MM.1S (cell line): ENCODE data around the gene HIGD1C.

Experiments used
- DNase-seq: peaks from one replicate; pipeline ENCODE4 v3.0.0-alpha.2; 2015
- H2AFZ ChIP-seq: fragments of 300-600 bp; sonication (generic); 2 replicates; pipeline ENCODE4 v1.6.0; 2016; ENCODE audit warnings: antibody characterized with exemption, low read length
- H3F3A ChIP-seq: fragments of 300-600 bp; sonication (generic); 2 replicates; pipeline ENCODE4 v1.6.1; 2016; ENCODE audit warnings: mild to moderate bottlenecking, antibody characterized with exemption, low read length, moderate library complexity, mixed read lengths; ENCODE audit not compliant: insufficient read depth
- H3K27ac ChIP-seq: fragments of 300-600 bp; sonication (generic); 2 replicates; pipeline ENCODE4 v1.5.1; 2016; ENCODE audit warnings: mild to moderate bottlenecking, low read length
- H3K27me3 ChIP-seq: fragments of 300-600 bp; sonication (generic); replicated peaks from 2 replicates; pipeline ENCODE4 v1.6.0; 2016; ENCODE audit warnings: low read length; ENCODE audit not compliant: insufficient read depth
- H3K36me3 ChIP-seq: fragments of 300-600 bp; sonication (generic); replicated peaks from 2 replicates; pipeline ENCODE4 v1.6.1; 2016; ENCODE audit warnings: mild to moderate bottlenecking, low read length, mixed read lengths; ENCODE audit not compliant: insufficient read depth
- H3K4me1 ChIP-seq: fragments of 300-600 bp; sonication (generic); 2 replicates; pipeline ENCODE4 v1.6.1; 2016; ENCODE audit warnings: low read length, mixed read lengths
- H3K4me2 ChIP-seq: fragments of 300-600 bp; sonication (generic); 2 replicates; pipeline ENCODE4 v1.6.0; 2016; ENCODE audit warnings: low read depth, low read length
- H3K4me3 ChIP-seq: fragments of 300-600 bp; sonication (generic); 2 replicates; pipeline ENCODE4 v1.5.1; 2016; ENCODE audit warnings: low read length, mixed read lengths
- H3K79me2 ChIP-seq: fragments of 300-600 bp; sonication (generic); 2 replicates; pipeline ENCODE4 v1.6.1; 2016; ENCODE audit warnings: mixed run types, low read length, mixed read lengths
- H3K9ac ChIP-seq: fragments of 300-600 bp; sonication (generic); 2 replicates; pipeline ENCODE4 v1.6.1; 2016; ENCODE audit warnings: low read length, mixed read lengths
- H3K9me2 ChIP-seq: fragments of 300-600 bp; sonication (generic); replicated peaks from 2 replicates; pipeline ENCODE4 v1.6.1; 2016; ENCODE audit warnings: mild to moderate bottlenecking, low read length, mixed read lengths; ENCODE audit not compliant: insufficient read depth
- H3K9me3 ChIP-seq: fragments of 300-600 bp; sonication (generic); replicated peaks from 2 replicates; pipeline ENCODE4 v1.6.1; 2016; ENCODE audit warnings: mild to moderate bottlenecking, low read length, mixed read lengths; ENCODE audit not compliant: insufficient read depth
- H4K20me1 ChIP-seq: fragments of 300-600 bp; sonication (generic); 2 replicates; pipeline ENCODE4 v1.6.1; 2016; ENCODE audit warnings: mild to moderate bottlenecking, low read length, moderate library complexity, mixed read lengths; ENCODE audit not compliant: insufficient read depth
- EZH2 ChIP-seq: fragments of 300-600 bp; sonication (generic); optimal IDR thresholded peaks from 2 replicates; pipeline ENCODE3; 2017; ENCODE audit warnings: low read depth, mild to moderate bottlenecking, antibody characterized with exemption, low read length, mixed read lengths

Gene HIGD1C

GRCh38 chr12:51019927-51020326 lies 67.6 kb downstream of the HIGD1C start:
- no peaks in the 10 kb centered on the region for H3K36me3 ChIP-seq
- H4K20me1 ChIP-seq: no peaks in the 10 kb centered on the region
- H3K27ac ChIP-seq: no peak overlapping the region
- H3K79me2 ChIP-seq: peaks cover 96% of the 10 kb centered on the region
- DNase-seq: no peak
- no peak overlapping the region for H3K9ac ChIP-seq
- H2AFZ ChIP-seq: no peak overlapping the region
- no peaks in the 10 kb centered on the region for H3K9me3 ChIP-seq
- peaks cover 20% of the 10 kb centered on the region for H3F3A ChIP-seq
- no peak overlapping the region for H3K4me2 ChIP-seq
- no peaks in the 10 kb centered on the region for H3K27me3 ChIP-seq
- TF ChIP-seq EZH2: no peak
- no peak overlapping the region for H3K4me3 ChIP-seq
- 0 out of 2 replicates have a peak, but pooled peaks cover 8% of the 10 kb centered on the region for H3K4me1 ChIP-seq
- no peaks in the 10 kb centered on the region for H3K9me2 ChIP-seq
